Caki2 (cell line): ENCODE results near the gene INO80. TPM values are rescaled to one million over a fixed set of nuclear protein-coding genes. Genes with fewer than 3 reads are reported as not detected.
A peak's percentile ranks its signal among the peaks of the same experiment; 100 is the strongest.
"Not testable (repeated sequence)": the region's sequence is repeated elsewhere in the genome, so short reads cannot be mapped to it uniquely, and the experiment has no call there.

Experiments
- DNase-seq: peaks from one replicate; pipeline ENCODE4 v3.0.0-alpha.2; 2015; ENCODE audit warnings: low read depth
- in situ Hi-C: cut with HindIII; loops from 2 replicates; pipeline ENCODE4 v1.10.0; 2016; ENCODE audit warnings: low sequenced_read_pairs, low pct_unique_long_range_greater_than_20kb, mixed read lengths
- total RNA-seq: library from RNA; depleted of rRNA; stranded (reverse); fragments of >200 nt; shearing (Covaris generic); gene quantifications from 2 replicates; pipeline ENCODE4 v1.2.3, GENCODE V29; 2014; ENCODE audit warnings: low replicate concordance

The INO80 gene
- total RNA-seq, 1 experiment from 2014 or later = 41.1 TPM

- DNase-seq = no peak
- in situ Hi-C loops = no loop called here
Measured at GRCh38 chr15:40959331-40960141, 156.5 kb downstream of the INO80 start.

GRCh38 chr15:40958723-40959122 lies 157.4 kb downstream of the INO80 start:
- DNase-seq = no peak

GRCh38 chr15:40958146-40958545 lies 157.9 kb downstream of the INO80 start:
- in situ Hi-C loops = no loop called here
- DNase-seq = no peak

More at GRCh38 chr15:40958723-40959122, 157.4 kb downstream of the INO80 start:
- in situ Hi-C loops = no loop called here

GRCh38 chr15:40957581-40958051 lies 158.5 kb downstream of the INO80 start:
- no peak for DNase-seq
- in situ Hi-C loops = no loop called here

GRCh38 chr15:40957041-40957555 lies 159.0 kb downstream of the INO80 start:
- in situ Hi-C loops = no loop called here
- no peak for DNase-seq

GRCh38 chr15:40956541-40956982 lies 159.5 kb downstream of the INO80 start:
- in situ Hi-C loops = no loop called here
- DNase-seq = no peak

GRCh38 chr15:40955930-40956540 lies 160.0 kb downstream of the INO80 start:
- in situ Hi-C loops = no loop called here
- no peak for DNase-seq

GRCh38 chr15:40955141-40955903 lies 160.8 kb downstream of the INO80 start:
- in situ Hi-C loops = no loop called here
- no peak for DNase-seq

- DNase-seq, in situ Hi-C loops: not testable (repeated sequence)
Measured at GRCh38 chr15:40954158-40954848, 161.8 kb downstream of the INO80 start.

GRCh38 chr15:40953713-40954074 lies 162.4 kb downstream of the INO80 start:
- in situ Hi-C loops = no loop called here

GRCh38 chr15:40952901-40953712 lies 163.0 kb downstream of the INO80 start, which contains the start of gene CHAC1:
Gene CHAC1 (plus strand): TSS chr15:40953471. CDS start chr15:40953584, 113 bp downstream.
- in situ Hi-C loops = no loop called here

More at GRCh38 chr15:40953713-40954074, 162.4 kb downstream of the INO80 start:
- DNase-seq = no peak

GRCh38 chr15:40952301-40952900 lies 163.7 kb downstream of the INO80 start:
- no peak for DNase-seq
- in situ Hi-C loops = no loop called here

More at GRCh38 chr15:40952901-40953712, 163.0 kb downstream of the INO80 start, which contains the start of gene CHAC1:
- peak; percentile 95 for DNase-seq

GRCh38 chr15:40951764-40952163 lies 164.3 kb downstream of the INO80 start:
- in situ Hi-C loops = no loop called here
- no peak for DNase-seq

- in situ Hi-C loops = no loop called here
Measured at GRCh38 chr15:40949756-40950207, 166.3 kb downstream of the INO80 start.

GRCh38 chr15:40948706-40949473 lies 167.2 kb downstream of the INO80 start:
- DNase-seq = no peak
- in situ Hi-C loops = no loop called here

More at GRCh38 chr15:40949756-40950207, 166.3 kb downstream of the INO80 start:
- DNase-seq = no peak
